Common myeloid progenitor, CD34-positive (primary cell): Measurements from ENCODE around the gene COBLL1. TPM values are rescaled to one million over a fixed set of nuclear protein-coding genes. Genes with fewer than 3 reads are reported as not detected.

Experiments
- CTCF ChIA-PET: fragments of 350-600 bp; sonication (Branson Sonifier 250); formaldehyde crosslinking; loops from one replicate; lab custom pipeline; 2021; ENCODE audit warnings: antibody characterized with exemption; lab: Charles Lee
- POLR2A ChIA-PET: fragments of 350-600 bp; sonication (Branson Sonifier 250); formaldehyde crosslinking; loops from one replicate; lab custom pipeline; 2021; ENCODE audit warnings: antibody characterized with exemption; lab: Charles Lee
- DNase-seq, 3 donors: peaks; one replicate each; pipeline versions ENCODE4 v3.0.0 to v3.0.0-alpha.2; 2013
- H3K27ac ChIP-seq, 2 experiments: 1 replicate in 1 of 2; 2 replicates in 1 of 2; pipeline ENCODE4 v1.7.0; 2013; ENCODE audit warnings: inconsistent platforms in 2 of 2, low read length in 2 of 2, mild to moderate bottlenecking in 2 of 2, low read depth in 1 of 2, moderate library complexity in 1 of 2; ENCODE audit not compliant: severe bottlenecking in 2 of 2, insufficient read depth in 1 of 2, poor library complexity in 1 of 2
- H3K27me3 ChIP-seq, 5 experiments: replicated peaks in 2 of 5; 1 replicate in 3 of 5; 2 replicates in 2 of 5; pipeline versions ENCODE4 v1.6.1 to v1.7.0; 2013; ENCODE audit warnings: low read length in 4 of 5, mild to moderate bottlenecking in 2 of 5, moderate library complexity in 2 of 5, inconsistent platforms in 1 of 5; ENCODE audit not compliant: insufficient read depth in 5 of 5, control insufficient read depth in 4 of 5
- H3K36me3 ChIP-seq, 4 experiments: 1 replicate in 2 of 4; 2 replicates in 2 of 4; pipeline versions ENCODE4 v1.6.1 to v1.7.0; 2013; ENCODE audit warnings: low read length in 3 of 4, control low read depth in 1 of 4, mild to moderate bottlenecking in 1 of 4; ENCODE audit not compliant: control insufficient read depth in 4 of 4, insufficient read depth in 4 of 4
- H3K4me1 ChIP-seq, 4 experiments: 1 replicate in 3 of 4; 2 replicates in 1 of 4; pipeline versions ENCODE4 v1.6.1 to v1.7.1; 2013; ENCODE audit warnings: low read length in 3 of 4, mild to moderate bottlenecking in 3 of 4, control low read depth in 1 of 4, inconsistent platforms in 1 of 4, moderate library complexity in 1 of 4; ENCODE audit not compliant: control insufficient read depth in 4 of 4, insufficient read depth in 4 of 4; ENCODE audit errors: control extremely low read depth in 1 of 4
- H3K4me3 ChIP-seq, 7 experiments: 1 replicate in 4 of 7; 2 replicates in 3 of 7; pipeline versions ENCODE4 v1.5.1 to v1.7.0; 2013; ENCODE audit warnings: mild to moderate bottlenecking in 7 of 7, low read length in 6 of 7, moderate library complexity in 6 of 7, inconsistent platforms in 2 of 7, low read depth in 2 of 7, control low read depth in 1 of 7; ENCODE audit not compliant: insufficient read depth in 4 of 7, control insufficient read depth in 1 of 7; ENCODE audit errors: extremely low read depth in 1 of 7
- H3K9me3 ChIP-seq, 5 experiments: 1 replicate in 4 of 5; 2 replicates in 1 of 5; pipeline versions ENCODE4 v1.6.1 to v1.7.1; 2013; ENCODE audit warnings: low read length in 4 of 5, mild to moderate bottlenecking in 2 of 5, inconsistent platforms in 1 of 5, low read depth in 1 of 5, moderate library complexity in 1 of 5; ENCODE audit not compliant: control insufficient read depth in 4 of 5, insufficient read depth in 2 of 5; ENCODE audit errors: control extremely low read depth in 1 of 5
- WGBS: methylation state at CpG from one replicate; pipeline ENCODE4 v1.1.5; 2013; ENCODE audit not compliant: insufficient coverage; 5-methylcytosine and 5-hydroxymethylcytosine counted together
- polyA plus RNA-seq: library from polyadenylated mRNA; unstranded; fragments of 120-200 nt; gene quantifications from one replicate; pipeline ENCODE4 v1.2.1, GENCODE V29; 2013

COBLL1 gene, protein sequence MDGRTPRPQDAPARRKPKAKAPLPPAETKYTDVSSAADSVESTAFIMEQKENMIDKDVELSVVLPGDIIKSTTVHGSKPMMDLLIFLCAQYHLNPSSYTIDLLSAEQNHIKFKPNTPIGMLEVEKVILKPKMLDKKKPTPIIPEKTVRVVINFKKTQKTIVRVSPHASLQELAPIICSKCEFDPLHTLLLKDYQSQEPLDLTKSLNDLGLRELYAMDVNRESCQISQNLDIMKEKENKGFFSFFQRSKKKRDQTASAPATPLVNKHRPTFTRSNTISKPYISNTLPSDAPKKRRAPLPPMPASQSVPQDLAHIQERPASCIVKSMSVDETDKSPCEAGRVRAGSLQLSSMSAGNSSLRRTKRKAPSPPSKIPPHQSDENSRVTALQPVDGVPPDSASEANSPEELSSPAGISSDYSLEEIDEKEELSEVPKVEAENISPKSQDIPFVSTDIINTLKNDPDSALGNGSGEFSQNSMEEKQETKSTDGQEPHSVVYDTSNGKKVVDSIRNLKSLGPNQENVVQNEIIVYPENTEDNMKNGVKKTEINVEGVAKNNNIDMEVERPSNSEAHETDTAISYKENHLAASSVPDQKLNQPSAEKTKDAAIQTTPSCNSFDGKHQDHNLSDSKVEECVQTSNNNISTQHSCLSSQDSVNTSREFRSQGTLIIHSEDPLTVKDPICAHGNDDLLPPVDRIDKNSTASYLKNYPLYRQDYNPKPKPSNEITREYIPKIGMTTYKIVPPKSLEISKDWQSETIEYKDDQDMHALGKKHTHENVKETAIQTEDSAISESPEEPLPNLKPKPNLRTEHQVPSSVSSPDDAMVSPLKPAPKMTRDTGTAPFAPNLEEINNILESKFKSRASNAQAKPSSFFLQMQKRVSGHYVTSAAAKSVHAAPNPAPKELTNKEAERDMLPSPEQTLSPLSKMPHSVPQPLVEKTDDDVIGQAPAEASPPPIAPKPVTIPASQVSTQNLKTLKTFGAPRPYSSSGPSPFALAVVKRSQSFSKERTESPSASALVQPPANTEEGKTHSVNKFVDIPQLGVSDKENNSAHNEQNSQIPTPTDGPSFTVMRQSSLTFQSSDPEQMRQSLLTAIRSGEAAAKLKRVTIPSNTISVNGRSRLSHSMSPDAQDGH
- polyA plus RNA-seq: 12.7 TPM

DNA sequence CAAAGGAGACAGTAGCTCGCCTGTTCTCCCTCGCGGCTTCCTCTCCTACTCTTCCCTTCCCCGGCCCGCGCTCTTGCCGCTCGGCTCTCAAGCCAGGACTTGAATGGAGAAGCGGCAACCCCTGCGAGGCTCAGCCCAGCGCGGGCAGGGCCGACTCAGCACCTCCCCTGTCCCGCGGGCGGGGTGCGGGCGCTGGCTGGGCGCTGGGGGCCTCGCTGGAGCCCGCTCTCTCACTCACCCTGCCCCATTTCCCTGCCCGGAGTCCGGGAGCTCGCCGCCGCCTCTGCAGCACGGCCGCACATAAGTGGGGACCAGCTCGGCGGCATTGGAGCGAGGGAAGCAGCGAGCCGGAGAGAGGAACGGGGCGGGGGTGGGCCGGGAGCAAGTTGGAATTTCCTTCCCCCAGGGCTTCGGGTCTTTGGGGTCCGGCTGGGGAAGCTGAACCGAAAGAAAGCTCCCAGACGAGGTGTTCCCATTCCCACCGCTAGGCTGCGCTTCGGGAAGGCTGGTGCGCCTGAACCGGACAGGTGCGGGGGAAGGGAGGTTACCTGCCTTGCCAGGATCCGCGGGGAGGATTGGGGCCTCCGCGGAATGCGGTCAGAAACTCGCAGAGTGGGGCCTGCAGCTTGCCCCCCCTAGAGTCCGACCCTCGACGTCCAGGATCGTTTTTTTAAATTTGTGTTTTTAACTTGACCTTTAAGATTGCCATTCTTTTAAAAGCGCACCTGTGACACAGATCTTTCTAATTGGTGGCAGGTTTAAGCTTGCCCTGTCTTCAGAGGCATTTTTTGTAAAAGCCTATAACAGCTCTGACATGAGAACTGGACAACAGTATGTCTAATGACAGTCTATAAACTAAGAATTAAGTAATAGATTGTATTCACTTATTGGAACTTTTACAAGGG is at the start of gene COBLL1:
COBLL1 (minus strand) TSS at position 105 of the 905 bp plus-strand sequence. CDS start 627 bp downstream, outside the sequence.
- CTCF ChIA-PET: interaction anchor here (0.7 to 3.4 kb wide), 30 partner anchors 8 to 131 kb away, joined by 3 to 18 read pairs (median 4); no protein-coding TSS in a partner anchor
- H3K27me3 ChIP-seq: no peaks in the 10 kb centered on the region
- H3K4me3 ChIP-seq: peak within 1 kb of the TSS; percentile 87 to 98 (median 96)
- peak; percentile 72 to 88 (median 82) for DNase-seq
- no peaks in the 10 kb centered on the region for H3K9me3 ChIP-seq
- POLR2A ChIA-PET: interaction anchor here (0.6 kb wide), 2 partner anchors 13 to 1111 kb away, joined by 4 to 5 read pairs; no protein-coding TSS in a partner anchor
- 0% methylated on average over 44 of the region's 57 CpGs for WGBS
- peaks cover 6 to 21% (median 13%) of the 10 kb centered on the region in 4 experiments for H3K4me1 ChIP-seq
- H3K36me3 ChIP-seq: no peaks in the 10 kb centered on the region
- peak within 1 kb of the TSS; percentile 64 to 68 for H3K27ac ChIP-seq

DNA sequence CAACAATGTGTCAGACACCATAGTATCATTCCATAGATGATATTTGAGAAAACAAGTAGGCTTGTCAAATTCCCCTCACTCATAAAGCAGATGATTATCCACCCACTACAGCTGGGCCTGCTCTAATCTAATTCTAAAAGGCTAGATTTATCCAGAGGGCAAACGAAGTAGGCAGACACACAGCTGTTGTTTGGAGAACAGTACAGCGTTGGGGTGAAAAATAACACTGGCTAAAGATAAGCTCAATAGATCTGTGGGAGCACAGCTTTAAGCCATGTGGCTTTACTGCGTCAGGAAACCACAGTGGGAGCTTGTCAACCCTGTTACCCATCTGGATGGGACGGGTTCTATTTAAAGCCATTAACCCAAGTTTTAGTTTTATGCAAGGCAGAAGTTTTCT is 48.9 kb upstream of the COBLL1 start:
- Histone ChIP-seq H3K27ac (peak overlapping the region in 1 of 2 experiments; percentile 23), H3K4me1 (peaks cover 12 to 33% (median 25%) of the 10 kb centered on the region in 4 experiments), H3K36me3 (no peaks in the 10 kb centered on the region), H3K9me3 (no peaks in the 10 kb centered on the region), H3K4me3 (no peak overlapping the region), H3K27me3 (no peaks in the 10 kb centered on the region)
- peak; percentile 31 to 88 (median 82) for DNase-seq
- CTCF ChIA-PET: interaction anchor here (0.6 to 3.5 kb wide), 7 partner anchors 9 to 153 kb away, joined by 3 to 16 read pairs (median 7); no protein-coding TSS in a partner anchor
- POLR2A ChIA-PET: interaction anchor here (1.0 kb wide), 1 partner anchor 20 kb away, joined by 3 read pairs; no protein-coding TSS in a partner anchor
- WGBS: 5% methylated on average over 2 of the region's 4 CpGs

DNA sequence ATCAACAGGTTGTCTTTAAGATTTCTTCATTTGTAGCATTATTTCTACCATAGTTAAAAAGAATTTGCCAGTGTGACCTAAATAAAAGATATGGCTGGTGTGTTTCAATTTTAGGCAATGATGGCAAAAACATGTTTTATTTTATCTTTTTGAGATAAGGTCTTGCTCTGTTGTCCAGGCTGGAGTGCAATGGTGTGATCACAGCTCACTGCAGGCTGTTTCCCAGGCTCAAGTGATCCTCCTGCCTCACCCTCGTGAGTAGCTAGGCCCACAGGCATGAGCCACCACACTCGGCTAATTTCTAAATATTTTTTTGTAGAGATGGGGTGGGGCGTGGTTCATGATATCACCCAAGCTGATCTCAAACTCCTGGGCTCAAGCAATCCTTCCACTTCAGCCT is 47.0 kb upstream of the COBLL1 start:
- DNase-seq: no peak
- ChIA-PET POLR2A (interaction anchor here (0.8 kb wide), 1 partner anchor 13 kb away, joined by 3 read pairs; no protein-coding TSS in a partner anchor), CTCF (interaction anchor here (3.2 kb wide), 1 partner anchor 14 kb away, joined by 11 read pairs; no protein-coding TSS in a partner anchor)
- Histone ChIP-seq H3K36me3 (no peaks in the 10 kb centered on the region), H3K27ac (no peak overlapping the region), H3K27me3 (no peaks in the 10 kb centered on the region), H3K4me3 (no peak overlapping the region), H3K4me1 (peaks cover 12 to 33% (median 25%) of the 10 kb centered on the region in 4 experiments), H3K9me3 (no peaks in the 10 kb centered on the region)
- 100% methylated on average over 2 of the region's 3 CpGs for WGBS

DNA sequence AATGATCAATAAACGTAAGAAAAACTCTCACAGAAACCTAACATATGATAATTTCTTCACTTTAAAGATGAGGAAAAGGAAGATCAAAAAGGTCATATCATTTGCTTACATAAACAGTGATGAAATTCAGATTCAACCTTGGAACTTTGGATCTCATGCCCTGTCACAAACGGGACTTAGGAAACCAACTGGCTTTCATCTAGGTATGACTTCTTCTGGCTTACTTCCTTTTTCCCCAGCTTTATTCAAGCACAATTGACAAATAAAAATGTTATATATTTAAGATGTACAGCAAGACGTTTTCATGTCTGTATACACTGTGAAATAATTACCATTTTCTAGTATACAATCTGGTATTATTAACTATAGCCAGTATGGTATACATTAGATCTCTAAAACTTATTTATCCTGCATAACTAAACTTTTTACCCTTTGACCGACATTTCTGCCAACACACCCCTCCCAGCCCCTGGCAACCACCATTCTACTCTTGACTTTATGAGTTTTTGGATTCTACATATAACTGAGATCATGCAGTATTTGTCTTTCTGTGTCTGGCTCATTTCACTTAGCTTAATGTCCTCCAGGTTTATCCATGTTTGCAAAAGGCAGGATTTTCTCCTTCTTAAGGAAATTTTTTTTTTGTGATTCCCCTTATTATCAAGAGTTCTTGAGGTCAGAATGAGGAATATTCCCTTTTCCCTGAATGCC is 46.0 kb upstream of the COBLL1 start:
- peaks cover 12 to 33% (median 25%) of the 10 kb centered on the region in 4 experiments for H3K4me1 ChIP-seq
- DNase-seq: no peak
- WGBS: 80% methylated on average over 1 of the region's 4 CpGs
- H3K36me3 ChIP-seq: no peaks in the 10 kb centered on the region
- no peaks in the 10 kb centered on the region for H3K27me3 ChIP-seq
- no peak overlapping the region for H3K27ac ChIP-seq
- no peaks in the 10 kb centered on the region for H3K9me3 ChIP-seq
- ChIA-PET CTCF (no interaction called here), POLR2A (no interaction called here)
- H3K4me3 ChIP-seq: no peak overlapping the region

DNA sequence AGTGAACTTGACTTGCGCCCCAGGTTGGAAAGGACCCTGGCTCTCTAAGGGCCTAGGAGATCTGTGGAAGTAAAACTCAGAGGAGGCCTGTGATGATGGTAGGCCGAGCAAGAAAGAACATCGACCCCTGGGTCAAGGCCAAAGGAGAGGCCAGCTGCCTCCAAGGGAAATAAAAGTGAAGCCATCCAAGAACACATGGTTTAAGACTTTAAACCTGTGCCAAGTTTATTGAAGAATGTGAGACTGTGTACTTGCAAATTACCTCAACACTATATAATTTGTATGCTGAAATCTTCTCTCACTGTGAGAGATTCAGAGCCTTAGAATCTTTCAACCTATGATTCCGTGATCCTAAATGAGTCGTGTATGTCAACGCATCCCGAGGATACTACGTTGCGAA is 40.7 kb upstream of the COBLL1 start:
- Histone ChIP-seq H3K4me1 (no peaks in the 10 kb centered on the region), H3K27ac (no peak overlapping the region), H3K36me3 (no peaks in the 10 kb centered on the region), H3K4me3 (no peak overlapping the region), H3K27me3 (no peaks in the 10 kb centered on the region), H3K9me3 (peaks cover 0 to 5% (median 0%) of the 10 kb centered on the region in 5 experiments)
- 100% methylated on average over 2 of the region's 9 CpGs for WGBS
- POLR2A ChIA-PET: no interaction called here
- DNase-seq: no peak
- CTCF ChIA-PET: interaction anchor here (1.3 to 2.0 kb wide), 3 partner anchors 8 to 40 kb away, joined by 3 to 10 read pairs (median 4); partner anchors contain the start of gene COBLL1
